Measurements from ENCODE around the gene BCAS1. TPM values are rescaled to one million over a fixed set of nuclear protein-coding genes. Genes with fewer than 3 reads are reported as not detected.
"Not testable (repeated sequence)": the region's sequence is repeated elsewhere in the genome, so short reads cannot be mapped to it uniquely, and the experiment has no call there.

Gene BCAS1
- total RNA-seq, 1 donor from 2014 or later = 0.08 TPM

DNA sequence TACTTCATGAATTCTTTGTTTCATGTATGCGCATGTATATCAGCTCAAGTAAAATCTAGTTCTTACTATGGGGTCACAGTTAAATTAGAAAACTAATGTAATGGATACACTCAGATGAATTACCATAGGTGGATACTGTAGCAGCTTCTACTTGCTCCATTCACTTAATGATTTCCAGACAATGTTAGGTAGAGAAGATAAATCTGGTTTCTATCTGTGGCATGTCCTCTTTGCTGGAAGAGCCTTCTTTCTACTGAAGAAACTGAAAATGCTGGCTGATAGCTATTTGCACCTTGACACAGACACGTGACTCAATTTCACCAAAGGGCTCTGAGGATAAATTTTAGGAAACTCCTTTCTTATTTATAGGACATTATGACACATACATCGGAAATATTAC lies 49.5 kb downstream of the BCAS1 start:
- no peak for DNase-seq (ENCODE audit: low spot score)
- no peak for ATAC-seq

DNA sequence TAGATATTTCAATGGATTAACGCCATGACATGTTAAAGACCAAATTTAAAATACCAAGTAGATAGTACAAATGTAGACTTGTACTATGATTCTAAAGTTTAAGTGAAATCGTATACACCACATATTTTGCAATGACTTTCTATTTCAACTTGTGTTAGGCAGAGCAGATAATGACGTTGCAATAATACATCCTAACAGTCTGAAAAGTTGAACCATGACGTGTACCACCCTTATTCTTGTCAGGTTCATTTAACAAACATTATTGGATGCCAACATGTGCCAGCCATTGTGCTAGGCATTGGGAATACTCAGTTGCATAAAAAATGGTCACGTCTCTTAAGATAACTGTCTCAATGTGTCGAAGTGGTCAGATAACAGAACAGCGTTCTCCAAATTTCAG lies 50.0 kb downstream of the BCAS1 start:
- no peak for DNase-seq (ENCODE audit: low spot score)
- ATAC-seq = no peak

DNA sequence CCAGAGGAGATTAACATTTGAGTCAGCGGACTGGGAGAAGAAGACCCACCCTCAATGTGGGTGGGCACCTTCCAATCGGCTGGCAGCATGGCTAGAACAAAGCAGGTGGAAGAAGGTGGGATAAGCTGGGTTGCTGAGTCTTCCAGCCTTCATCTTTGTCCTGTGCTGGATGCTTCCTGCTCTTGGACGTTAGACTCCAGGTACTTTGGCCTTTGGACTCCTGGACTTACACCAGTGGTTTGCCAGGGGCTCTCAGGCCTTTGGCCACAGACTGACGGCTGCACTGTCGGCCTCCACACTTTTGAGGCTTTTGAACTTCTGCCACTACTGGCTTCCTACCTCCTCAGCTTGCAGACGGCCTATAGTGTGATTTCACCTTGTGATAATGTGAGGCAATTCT lies 50.8 kb downstream of the BCAS1 start:
- ATAC-seq (no peak), DNase-seq (ENCODE audit: low spot score) (no peak)

DNA sequence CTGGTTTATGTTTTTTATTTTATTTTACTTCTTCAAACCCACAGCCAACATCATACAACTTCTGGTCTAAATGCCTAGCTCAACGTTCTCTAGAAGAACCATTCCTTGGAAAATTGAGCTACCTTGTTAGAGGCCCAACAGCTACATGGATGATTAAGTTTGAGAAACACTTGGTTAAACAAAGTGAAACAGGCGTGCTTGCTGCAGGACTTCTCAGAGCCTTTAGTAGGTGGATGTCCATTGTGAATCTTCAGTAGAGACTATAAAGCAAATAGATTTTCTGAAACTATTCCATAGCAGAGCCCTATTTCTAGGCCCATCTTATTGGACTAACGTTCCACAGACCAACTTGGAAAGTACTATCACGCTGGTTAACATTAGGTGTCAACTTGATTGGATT lies 51.3 kb downstream of the BCAS1 start:
- DNase-seq (ENCODE audit: low spot score) (no peak), ATAC-seq (no peak)

DNA sequence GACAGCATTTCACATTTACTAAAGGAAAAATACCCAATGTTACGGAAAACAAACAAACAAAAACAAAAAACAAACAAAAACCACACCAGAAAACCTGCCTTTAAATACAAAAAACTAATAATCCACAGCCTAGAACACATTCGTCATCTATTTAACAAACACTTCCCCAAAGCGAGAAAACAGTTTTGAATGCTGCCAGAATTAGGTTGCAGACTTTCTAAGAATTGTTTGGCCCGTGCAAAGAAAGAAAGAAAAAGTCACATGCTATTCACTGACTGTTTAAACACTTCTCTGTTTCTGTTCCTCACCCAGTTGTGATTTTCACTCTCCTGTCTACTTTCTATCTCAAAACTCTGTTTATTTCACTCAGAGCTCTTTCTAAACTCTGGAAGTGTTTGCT lies 52.5 kb downstream of the BCAS1 start:
- ATAC-seq (no peak), DNase-seq (ENCODE audit: low spot score) (no peak)

DNA sequence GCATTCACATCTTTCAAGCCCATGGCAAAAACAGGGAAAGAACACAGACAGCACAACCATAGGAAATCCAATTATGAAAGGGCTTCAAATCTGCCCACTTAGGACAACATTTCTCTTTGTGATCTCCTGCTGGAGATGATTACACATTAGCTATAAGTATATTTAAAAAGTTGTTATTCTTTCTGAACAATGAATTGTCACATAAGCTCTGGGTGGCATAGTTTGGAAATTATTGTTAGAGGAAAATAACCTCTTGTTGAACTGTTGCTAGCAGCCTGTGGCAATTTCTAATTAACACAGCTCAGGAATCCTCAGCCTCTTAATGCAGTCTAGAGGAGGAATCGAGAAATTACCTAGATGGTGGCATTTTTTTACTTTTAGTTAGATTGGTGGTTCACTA lies 54.9 kb downstream of the BCAS1 start:
- ATAC-seq (no peak), DNase-seq (ENCODE audit: low spot score) (no peak)

DNA sequence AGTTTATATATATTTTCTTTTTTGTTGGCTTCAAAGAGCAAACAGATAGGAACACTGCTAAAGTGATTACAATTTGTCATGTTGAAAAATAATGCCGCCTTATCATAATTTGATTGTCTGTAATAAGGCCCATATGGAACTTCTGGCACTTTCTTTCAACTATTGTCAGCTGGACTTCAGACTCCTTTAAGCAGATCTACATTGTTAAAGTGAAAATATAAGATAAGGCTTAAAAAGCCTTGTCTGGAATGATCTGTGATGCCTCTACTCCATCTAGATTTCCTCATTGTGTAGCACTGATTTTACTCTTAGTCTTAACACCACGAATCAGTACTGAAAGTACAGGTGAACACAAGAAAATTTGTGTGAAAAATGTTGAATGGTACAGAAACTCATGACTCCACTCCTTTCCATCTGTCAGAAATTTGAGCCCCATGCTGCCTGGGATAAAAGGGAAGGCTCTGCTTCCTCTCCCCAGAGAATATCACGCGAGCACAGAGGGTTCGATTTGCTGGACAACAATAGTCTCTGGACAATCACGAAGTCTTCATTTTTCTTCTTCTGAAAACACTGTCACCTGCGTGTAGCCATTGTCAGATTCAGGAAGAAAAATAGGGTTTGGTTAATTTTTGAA lies 56.0 kb downstream of the BCAS1 start:
- DNase-seq (ENCODE audit: low spot score) (no peak), ATAC-seq (no peak)

DNA sequence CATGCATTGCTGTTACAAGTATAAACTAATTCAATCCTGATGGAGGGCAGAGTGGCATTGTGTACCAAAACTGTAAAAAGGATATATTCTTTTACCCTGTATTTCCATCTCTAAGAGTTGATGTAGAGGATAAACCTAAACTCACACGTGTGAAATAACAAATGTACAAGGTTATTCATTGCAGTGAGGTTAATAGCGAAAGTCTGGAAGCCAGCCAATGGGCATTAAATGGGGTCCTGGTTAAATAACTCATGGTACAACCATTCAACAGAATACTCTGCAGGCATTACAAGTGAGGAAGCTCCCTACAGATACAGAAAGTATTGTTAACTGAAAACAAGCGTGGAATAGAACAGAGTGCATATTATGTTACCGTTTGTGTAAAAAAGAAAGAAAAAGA lies 56.9 kb downstream of the BCAS1 start:
- no peak for DNase-seq (ENCODE audit: low spot score)
- ATAC-seq = no peak

DNA sequence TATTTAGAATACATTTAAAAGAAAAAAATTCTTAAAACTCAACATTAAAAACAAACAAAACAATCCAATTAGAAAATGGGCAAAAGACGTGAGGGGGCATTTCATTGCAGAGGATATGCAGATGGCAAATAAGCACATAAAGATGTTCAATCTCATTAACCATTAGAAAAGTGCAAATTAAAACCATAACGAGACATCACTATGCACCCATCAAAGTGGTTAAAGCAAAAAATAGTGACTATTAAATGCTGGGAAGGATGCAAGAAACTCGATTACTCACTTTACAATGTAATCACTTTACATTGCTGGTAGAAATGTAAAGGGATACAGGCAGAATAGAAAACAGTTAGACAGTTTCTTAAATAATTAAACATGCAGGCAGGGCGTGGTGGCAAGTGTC lies 59.0 kb downstream of the BCAS1 start:
- ATAC-seq = no peak
- no peak for DNase-seq (ENCODE audit: low spot score)

DNA sequence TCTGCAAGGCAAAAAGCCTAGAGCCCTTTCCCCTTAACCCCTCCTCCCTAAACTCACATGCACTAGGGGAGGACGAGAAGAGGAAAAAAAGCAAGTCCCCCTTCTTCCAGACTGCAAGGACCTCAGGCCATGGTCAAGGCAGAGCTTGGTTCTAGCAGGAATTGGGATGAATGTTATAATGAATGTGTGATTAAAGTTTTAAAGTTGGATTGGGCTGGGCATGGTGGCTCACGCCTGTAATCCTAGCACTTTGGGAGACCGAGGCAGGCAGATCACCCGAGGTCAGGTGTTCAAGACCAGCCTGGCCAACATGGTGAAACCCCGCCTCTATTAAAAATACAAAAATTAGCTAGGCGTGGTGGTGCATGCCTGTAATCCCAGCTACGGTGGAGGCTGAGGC lies 64.2 kb downstream of the BCAS1 start:
- not testable (repeated sequence) for DNase-seq (ENCODE audit: low spot score); ATAC-seq

DNA sequence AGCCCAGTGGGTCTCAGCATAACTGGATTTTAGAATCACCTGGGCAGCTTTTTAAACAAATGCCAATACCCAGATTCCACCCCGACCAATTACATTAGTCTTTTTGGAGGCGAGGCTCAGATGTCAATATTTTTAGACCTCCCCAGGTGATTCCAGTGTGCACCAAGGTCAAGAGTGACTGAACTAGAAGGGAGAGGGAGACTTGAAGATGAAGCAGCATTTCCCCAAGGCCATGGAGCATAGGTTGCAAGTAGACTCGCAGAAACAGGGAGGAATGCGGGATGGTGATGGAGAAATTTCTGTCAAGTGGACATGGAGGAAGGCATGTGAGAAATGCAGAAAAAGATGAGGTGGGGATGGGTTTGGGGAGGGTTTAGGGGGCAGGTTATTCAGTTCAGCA lies 64.9 kb downstream of the BCAS1 start:
- ATAC-seq (no peak), DNase-seq (ENCODE audit: low spot score) (no peak)

DNA sequence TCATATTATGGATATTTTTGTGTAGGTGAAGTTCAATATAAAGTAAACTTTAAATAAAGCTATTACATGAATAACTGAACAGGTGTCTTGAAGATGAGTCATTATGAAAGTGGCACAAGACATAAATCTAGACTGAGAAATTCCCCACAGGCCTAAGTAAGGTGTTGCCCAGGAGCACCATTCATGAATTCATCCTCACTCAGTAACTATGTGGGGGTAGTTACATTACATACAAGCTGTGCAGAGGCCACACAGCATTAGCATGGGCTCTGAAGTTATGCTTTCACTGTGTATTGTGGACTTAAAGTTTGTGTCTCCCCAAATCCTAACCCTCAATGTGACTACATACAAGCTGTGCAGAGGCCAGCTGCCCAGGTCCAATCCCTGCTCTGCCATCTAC lies 65.9 kb downstream of the BCAS1 start:
- DNase-seq (ENCODE audit: low spot score) = no peak
- ATAC-seq = no peak

DNA sequence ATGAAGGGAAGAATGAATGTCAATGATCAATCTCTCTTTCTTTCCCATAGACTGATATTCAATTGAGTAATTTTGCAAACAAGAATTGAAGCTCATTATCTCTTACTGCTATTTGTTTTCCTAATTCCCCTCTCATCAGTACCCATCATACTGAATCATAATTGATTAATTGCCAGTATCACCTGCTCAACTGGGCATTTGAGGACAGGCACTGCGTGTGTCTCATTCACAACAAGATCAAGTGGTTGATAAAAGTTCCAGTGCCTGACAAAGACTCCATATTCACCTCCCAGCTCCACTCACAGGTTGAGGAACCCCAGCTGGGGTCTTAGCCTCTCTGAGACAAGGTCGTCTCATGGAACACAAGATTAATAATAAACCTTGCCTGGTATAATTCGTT lies 67.7 kb downstream of the BCAS1 start:
- no peak for ATAC-seq

DNA sequence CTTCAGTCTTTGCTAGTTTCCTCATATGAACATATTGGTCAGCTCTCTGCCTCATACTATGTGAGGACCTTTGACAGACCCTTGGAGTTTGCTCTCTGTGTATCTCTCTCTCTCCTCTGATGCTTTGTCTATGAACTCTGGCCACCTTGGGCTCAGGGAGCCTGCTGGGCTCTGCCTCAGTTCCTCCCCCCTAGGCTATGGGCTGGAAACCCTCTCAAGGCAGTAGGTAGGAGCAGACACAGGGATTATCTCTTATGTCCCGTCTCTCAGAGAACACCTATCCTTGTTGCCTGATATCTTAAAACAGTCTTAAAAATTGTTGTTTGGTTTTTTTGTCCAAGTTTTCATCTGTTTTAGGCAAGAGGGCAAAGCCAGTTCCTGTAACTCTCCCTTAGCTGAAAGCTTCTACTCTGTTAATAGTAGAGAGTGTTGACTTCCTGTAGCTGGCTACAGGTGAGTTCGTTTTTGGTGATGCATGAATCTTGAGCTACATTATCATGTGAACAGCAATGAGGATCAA lies 68.3 kb downstream of the BCAS1 start:
- DNase-seq (ENCODE audit: low spot score) (no peak), ATAC-seq (no peak)

More for the DNA sequence above, 67.7 kb downstream of the BCAS1 start:
- DNase-seq (ENCODE audit: low spot score) = no peak

DNA sequence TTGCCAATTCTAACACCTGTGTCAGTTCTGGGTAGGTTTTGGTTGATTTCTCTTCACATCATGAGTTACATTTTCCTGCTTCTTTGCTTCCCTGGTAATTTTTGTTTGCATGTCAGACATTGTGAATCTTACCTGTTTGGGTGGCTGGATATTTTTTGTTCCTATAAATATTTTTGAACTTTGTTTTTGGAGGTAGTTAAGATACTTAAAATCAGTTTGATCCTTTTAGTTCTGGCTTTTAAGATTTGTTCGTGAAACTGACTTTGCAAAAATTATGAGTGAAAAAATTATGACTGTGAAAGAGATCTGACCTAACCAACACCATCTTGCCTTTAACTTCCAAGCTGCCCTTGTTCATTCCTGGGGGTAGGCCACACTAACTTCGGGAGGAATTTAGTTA lies 69.5 kb downstream of the BCAS1 start:
- no peak for DNase-seq (ENCODE audit: low spot score)
- no peak for ATAC-seq

DNA sequence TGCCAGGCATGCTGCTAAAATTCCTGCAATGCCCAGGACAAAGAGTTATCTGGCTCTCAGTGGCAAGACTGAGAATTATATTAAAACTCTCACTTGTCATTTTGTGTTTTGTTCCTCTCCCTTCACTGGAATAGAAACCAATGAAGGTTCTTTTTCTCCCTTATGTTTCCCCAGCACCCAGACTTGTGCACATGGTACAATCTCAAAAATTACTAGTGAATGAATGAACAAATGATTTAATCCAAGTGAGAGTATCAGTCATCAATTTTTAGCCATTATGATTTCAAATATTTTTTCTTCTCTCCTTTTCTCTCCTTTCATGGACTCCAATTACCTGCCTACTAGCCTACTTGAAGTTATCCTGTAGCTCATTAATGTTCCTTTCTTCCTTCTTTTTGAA lies 70.1 kb downstream of the BCAS1 start:
- no peak for DNase-seq (ENCODE audit: low spot score)
- no peak for ATAC-seq

DNA sequence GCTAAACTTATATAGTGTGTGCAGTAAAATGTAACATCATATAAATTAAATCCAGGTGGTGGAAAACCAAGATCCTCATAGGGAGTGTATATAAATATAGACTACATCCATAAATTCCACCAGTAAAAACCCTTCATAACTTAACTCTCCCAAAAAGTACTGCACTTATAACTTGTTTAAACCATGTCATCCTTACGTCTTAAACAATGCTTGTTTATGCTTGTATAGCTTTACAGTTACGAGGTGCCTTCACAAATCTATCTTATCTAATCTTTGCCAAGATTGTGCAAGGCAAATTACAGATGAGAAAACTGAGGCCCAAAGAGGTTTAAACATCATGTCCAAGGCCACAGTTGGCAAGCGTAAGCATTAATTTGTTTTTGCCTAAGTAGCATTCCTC lies 71.3 kb downstream of the BCAS1 start:
- no peak for ATAC-seq
- no peak for DNase-seq (ENCODE audit: low spot score)

DNA sequence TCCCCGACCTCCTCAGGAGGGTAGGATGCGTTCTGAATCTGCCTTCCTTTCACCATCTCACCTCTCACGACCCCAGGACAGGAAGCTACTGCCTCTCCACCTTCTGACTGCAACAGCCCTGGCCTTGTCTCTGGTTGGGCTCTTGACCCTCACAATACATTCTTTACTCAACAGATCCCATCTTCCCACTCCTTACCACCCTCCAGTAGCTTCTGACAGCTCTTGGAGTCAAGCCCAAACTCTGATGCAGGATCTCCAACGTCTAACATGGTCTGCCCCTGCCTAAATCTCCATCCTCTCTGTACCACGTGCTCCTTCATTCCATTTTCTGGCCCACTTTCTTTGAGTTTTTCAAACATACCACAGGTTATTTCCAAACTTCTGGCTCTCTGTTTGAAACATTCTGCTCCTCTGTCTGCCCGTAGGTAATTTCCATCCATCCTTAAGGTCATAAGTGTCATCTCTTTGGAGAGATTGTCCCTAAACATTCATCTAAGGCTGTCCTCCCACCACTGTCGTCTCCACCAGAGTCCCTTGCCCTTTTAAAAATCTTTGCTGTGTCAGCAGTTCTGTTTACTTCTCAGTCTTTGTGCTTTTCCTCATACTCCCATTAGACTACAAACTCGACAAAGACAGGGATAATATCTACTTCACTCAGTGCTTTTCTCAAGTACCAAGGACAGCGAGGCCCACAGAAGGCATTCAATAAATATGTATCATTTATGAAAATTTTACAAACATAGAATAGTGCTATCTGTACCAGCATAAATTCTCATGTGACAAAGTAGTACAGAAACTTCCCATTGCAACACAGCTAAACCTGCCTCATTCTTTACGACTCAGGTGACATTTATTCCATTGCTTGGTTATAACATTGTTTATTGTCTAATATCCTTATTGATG lies 73.6 kb downstream of the BCAS1 start:
- ATAC-seq = no peak
- no peak for DNase-seq (ENCODE audit: low spot score)

DNA sequence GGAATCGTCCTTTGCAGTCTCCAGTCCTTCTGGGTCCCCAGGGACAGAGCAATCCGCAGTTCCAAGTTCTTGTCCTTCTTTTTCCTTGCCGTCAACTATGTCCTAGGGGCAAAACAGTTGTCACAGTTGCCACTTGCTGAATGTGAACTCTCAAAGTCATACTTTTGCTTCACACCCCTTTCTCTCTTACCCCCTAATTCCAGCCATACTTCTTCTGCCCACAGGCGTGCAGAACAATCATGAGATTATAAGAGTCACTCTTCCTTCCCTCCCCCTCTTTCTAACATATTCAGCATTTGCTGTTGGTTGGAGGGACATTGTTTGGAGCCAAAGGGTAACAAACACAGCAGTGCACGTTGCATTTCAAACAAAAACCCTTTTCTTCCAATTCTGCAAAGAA lies 74.4 kb downstream of the BCAS1 start:
- DNase-seq (ENCODE audit: low spot score) = no peak
- ATAC-seq = no peak

DNA sequence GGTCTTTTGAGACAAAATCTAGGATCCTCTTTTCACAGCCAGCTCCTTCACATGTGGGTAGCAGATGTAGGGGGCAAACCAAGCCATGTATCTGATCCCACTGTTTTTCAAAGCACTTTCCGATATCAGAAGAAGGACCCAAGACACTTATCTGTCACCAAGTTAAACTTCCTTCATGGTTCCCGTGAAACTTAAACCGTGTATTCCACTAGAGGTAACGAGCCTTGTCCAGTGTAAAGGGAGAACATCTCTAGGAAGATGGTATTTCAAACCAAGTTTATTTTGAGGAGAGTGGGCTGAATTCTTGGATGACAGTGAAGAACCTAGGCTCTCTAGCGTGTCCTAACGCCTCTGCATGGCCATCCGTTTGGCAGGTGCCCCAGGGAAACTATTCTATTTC lies 76.3 kb downstream of the BCAS1 start:
- no peak for ATAC-seq
- DNase-seq (ENCODE audit: low spot score) = no peak

DNA sequence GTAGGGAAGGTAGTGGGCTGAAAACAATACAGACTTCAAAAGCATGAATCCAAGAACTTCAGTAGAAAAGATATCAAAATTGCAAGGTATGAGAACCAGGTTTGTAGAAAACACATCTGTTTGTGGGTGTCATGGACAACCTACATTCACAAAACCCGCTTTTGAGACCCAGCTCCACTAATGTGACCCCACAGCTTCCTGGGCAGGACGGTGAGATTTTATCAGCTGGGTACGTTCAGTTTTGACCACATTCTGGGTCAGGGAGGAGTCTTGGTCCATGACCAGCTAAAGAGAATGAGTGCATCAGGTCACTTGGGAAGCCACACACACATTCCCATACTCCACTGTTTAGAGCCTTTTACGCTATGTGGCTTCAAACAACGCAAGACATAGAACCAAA lies 77.1 kb downstream of the BCAS1 start:
- ATAC-seq (no peak), DNase-seq (ENCODE audit: low spot score) (no peak)

DNA sequence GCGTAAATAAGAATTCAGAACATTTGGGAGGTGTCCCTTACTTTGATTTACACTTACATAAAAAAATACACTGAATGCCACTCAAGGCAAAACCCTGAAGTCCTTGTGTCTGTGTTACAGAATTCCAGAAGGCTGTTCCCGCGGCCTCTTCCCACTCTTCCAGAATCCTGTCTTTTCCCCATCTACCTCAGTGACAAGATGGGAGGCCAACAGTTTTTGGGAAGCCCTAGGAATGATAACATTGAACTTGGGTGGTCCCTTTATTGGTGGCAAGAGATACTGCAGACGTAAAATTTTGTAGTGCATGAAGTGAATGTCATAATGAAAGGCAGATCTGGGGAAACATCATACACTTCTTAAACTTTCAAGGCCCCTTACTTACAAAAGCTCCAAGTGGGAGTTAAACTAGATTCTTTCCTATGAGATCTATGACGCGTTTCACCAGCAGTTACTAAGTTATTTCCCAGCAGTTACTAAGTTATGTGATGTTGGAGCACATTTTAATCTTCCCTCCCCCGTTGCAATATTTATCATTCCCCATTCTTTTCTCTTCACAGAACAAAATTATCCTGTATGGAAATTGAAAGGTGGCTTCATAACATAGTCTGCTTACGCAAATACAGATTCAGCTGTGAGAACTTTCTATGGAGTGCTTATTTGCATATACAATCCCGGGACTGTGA lies 79.5 kb downstream of the BCAS1 start:
- DNase-seq (ENCODE audit: low spot score) = no peak
- ATAC-seq = no peak

Measured in left lobe of liver (tissue), 2 donors.